Neutrophil (primary cell): Measurements from ENCODE around the gene QDPR.
"Not testable (repeated sequence)": the region's sequence is repeated elsewhere in the genome, so short reads cannot be mapped to it uniquely, and the experiment has no call there.

Experiments
- H3K27ac ChIP-seq: fragments of 200-600 bp; sonication (generic); 2 replicates; pipeline ENCODE4 v1.5.1; 2016; ENCODE audit warnings: mild to moderate bottlenecking, moderate library complexity
- H3K27me3 ChIP-seq: fragments of 200-600 bp; sonication (generic); 2 replicates; pipeline ENCODE4 v1.6.0; 2016; ENCODE audit warnings: mild to moderate bottlenecking
- H3K36me3 ChIP-seq: fragments of 200-600 bp; sonication (generic); 2 replicates; pipeline ENCODE4 v1.5.1; 2017
- H3K4me1 ChIP-seq, 2 experiments: fragments of 200-600 bp in 1 of 2; sonication (generic) in 1 of 2; 1 replicate in 1 of 2; 2 replicates in 1 of 2; pipeline versions ENCODE4 v1.5.1 to v1.6.1; 2013 to 2016; ENCODE audit warnings: low read depth in 1 of 2, low read length in 1 of 2, mild to moderate bottlenecking in 1 of 2, moderate library complexity in 1 of 2; ENCODE audit not compliant: control insufficient read depth in 1 of 2, insufficient read depth in 1 of 2
- H3K4me3 ChIP-seq, 2 experiments: fragments of 200-600 bp in 1 of 2; sonication (generic) in 1 of 2; 1 replicate in 1 of 2; 2 replicates in 1 of 2; pipeline ENCODE4 v1.5.1; 2013 to 2016; ENCODE audit warnings: low read depth in 1 of 2, low read length in 1 of 2, mild to moderate bottlenecking in 1 of 2, moderate library complexity in 1 of 2
- H3K9me3 ChIP-seq: fragments of 200-600 bp; sonication (generic); 2 replicates; pipeline ENCODE4 v1.5.1; 2016
- CTCF ChIP-seq: fragments of 200-600 bp; sonication (generic); IDR thresholded peaks from 2 replicates; pipeline ENCODE4 v1.5.1; 2016; ENCODE audit warnings: antibody characterized with exemption

The QDPR gene

DNA sequence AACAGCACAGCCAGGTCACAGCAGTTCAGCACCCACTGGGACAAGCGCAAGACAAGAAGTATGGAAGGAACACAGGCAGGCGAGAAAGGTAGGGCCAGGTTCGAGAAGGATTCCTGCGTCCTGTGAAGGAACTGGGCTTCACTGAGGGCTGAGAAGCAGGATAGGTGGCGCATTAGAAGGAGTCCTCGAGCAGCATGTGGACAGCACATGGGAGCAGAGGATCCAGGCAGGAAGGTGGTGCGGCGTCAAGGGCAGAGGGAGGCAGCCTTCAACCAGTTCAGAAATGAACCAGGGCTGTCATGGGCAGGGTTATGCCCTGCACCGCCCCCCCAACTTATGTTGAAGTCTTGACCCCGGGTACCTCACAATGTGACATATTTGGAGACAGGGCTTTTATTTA is 34.3 kb upstream of the QDPR start:
- Histone ChIP-seq H3K4me1 (no peaks in the 10 kb centered on the region), H3K27me3 (no peaks in the 10 kb centered on the region), H3K36me3 (no peaks in the 10 kb centered on the region), H3K27ac (no peak overlapping the region), H3K9me3 (no peaks in the 10 kb centered on the region), H3K4me3 (no peak overlapping the region)
- no peak for TF ChIP-seq CTCF

- Histone ChIP-seq H3K4me1 (no peaks in the 10 kb centered on the region), H3K27me3 (no peaks in the 10 kb centered on the region), H3K9me3 (no peaks in the 10 kb centered on the region), H3K27ac (no peak overlapping the region), H3K4me3 (no peak overlapping the region), H3K36me3 (no peaks in the 10 kb centered on the region)
- TF ChIP-seq CTCF, result no peak
Measured at GRCh38 chr4:17545374-17546140, 33.7 kb upstream of the QDPR start.

- H3K4me3 ChIP-seq, result no peak overlapping the region
- no peaks in the 10 kb centered on the region for H3K9me3 ChIP-seq
- no peak overlapping the region for H3K27ac ChIP-seq
- no peaks in the 10 kb centered on the region for H3K36me3 ChIP-seq
- no peak for TF ChIP-seq CTCF
- H3K27me3 ChIP-seq, result no peaks in the 10 kb centered on the region
- H3K4me1 ChIP-seq, result no peaks in the 10 kb centered on the region
Measured at GRCh38 chr4:17544831-17545234, 32.9 kb upstream of the QDPR start.

GRCh38 chr4:17544205-17544604 is 32.3 kb upstream of the QDPR start:
- H3K4me3 ChIP-seq, result no peak overlapping the region
- no peak overlapping the region for H3K27ac ChIP-seq
- no peaks in the 10 kb centered on the region for H3K36me3 ChIP-seq
- H3K27me3 ChIP-seq, result no peaks in the 10 kb centered on the region
- no peaks in the 10 kb centered on the region for H3K4me1 ChIP-seq
- TF ChIP-seq CTCF, result no peak
- H3K9me3 ChIP-seq, result no peaks in the 10 kb centered on the region

DNA sequence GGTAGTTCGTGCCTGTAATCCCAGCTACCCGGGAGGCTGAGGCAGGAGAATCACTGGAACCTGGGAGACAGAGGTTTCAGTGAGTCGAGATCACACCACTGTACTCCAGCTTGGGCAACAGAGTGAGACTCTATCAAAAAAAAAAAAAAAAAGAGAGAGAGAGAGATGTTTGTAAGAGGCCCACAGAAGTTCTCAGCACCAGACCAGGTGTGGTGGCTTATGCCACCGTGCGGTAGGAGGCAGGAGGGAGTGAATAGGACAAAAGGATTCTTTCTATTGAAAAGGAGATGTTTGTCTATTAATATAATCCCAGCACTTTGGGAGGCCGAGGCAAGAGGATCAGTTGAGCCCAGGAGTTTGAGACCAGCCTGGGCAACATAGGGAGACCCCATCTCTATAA is 25.2 kb upstream of the QDPR start:
- not testable (repeated sequence) for H3K27ac ChIP-seq, H3K4me3 ChIP-seq, H3K36me3 ChIP-seq, H3K4me1 ChIP-seq, H3K27me3 ChIP-seq, H3K9me3 ChIP-seq

DNA sequence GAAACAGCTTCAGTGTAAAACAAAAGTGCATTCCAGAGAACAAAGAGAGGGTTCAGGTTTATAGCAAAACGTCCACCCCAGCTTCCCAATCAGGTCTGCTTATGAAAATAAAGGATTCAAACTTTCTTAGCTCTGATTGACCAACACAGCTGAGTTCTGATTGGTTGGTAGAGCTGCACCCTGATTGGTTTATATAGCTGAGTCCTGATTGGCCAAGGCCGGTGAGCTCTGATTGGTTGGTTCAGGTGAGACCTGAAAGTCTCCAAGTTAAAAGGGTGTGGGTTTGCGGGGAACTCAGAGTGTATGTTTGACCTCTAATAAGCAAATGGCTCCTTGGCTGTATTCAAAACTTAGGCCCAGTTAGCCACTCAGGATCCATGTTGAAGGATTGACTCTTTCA is 24.0 kb upstream of the QDPR start:
- no peak for TF ChIP-seq CTCF
- Histone ChIP-seq H3K4me3 (no peak overlapping the region), H3K9me3 (no peaks in the 10 kb centered on the region), H3K4me1 (no peaks in the 10 kb centered on the region), H3K36me3 (no peaks in the 10 kb centered on the region), H3K27ac (no peak overlapping the region), H3K27me3 (no peaks in the 10 kb centered on the region)
